IgD-negative memory B cell (primary cell): ENCODE data around the gene TMCC1. TPM values are rescaled to one million over a fixed set of nuclear protein-coding genes. Genes with fewer than 3 reads are reported as not detected.

Experiments used
- H3K27ac Mint-ChIP-seq, 3 donors: one replicate each; pipeline ENCODE4 v1.8.0; 2020 to 2022; ENCODE audit warnings: mild to moderate bottlenecking in 3 of 3, mixed read lengths in 3 of 3, moderate library complexity in 1 of 3
- H3K27me3 Mint-ChIP-seq: one replicate; pipeline ENCODE4 v1.8.0; 2021; ENCODE audit warnings: mixed read lengths
- H3K36me3 Mint-ChIP-seq: one replicate; pipeline ENCODE4 v1.8.0; 2020; ENCODE audit warnings: mild to moderate bottlenecking, mixed read lengths
- H3K4me1 Mint-ChIP-seq, 3 donors: one replicate each; pipeline ENCODE4 v1.8.0; 2020 to 2022; ENCODE audit warnings: mixed read lengths in 3 of 3, mild to moderate bottlenecking in 1 of 3
- H3K4me3 Mint-ChIP-seq, 4 donors: one replicate each; pipeline ENCODE4 v1.8.0; 2020 to 2022; ENCODE audit warnings: mild to moderate bottlenecking in 4 of 4, mixed read lengths in 4 of 4, moderate library complexity in 3 of 4
- H3K9me3 Mint-ChIP-seq, 3 donors: one replicate each; pipeline ENCODE4 v1.8.0; 2020 to 2021; ENCODE audit warnings: mixed read lengths in 3 of 3, mild to moderate bottlenecking in 1 of 3
- polyA plus RNA-seq: library from polyadenylated mRNA; unstranded; fragments of 300-500 nt; fragmentation: Illumina TruSeq; gene quantifications from one replicate; pipeline ENCODE4 v1.2.3, GENCODE V29; 2021

Gene TMCC1
- polyA plus RNA-seq, 1 donor from 2014 or later: 8.2 TPM

- H3K36me3 Mint-ChIP-seq: no peaks in the 10 kb centered on the region
- no peaks in the 10 kb centered on the region for H3K27me3 Mint-ChIP-seq
- H3K27ac Mint-ChIP-seq: peak overlapping the region; percentile 20 to 91 (median 62)
- no peaks in the 10 kb centered on the region for H3K9me3 Mint-ChIP-seq
- peaks cover 6 to 9% (median 6%) of the 10 kb centered on the region in 3 donors for H3K4me1 Mint-ChIP-seq
- peak overlapping the region; percentile 87 to 98 (median 94) for H3K4me3 Mint-ChIP-seq
Measured at GRCh38 chr3:129627350-129628168, 266.0 kb downstream of the TMCC1 start.

GRCh38 chr3:129626744-129627349 lies 266.7 kb downstream of the TMCC1 start:
- peak overlapping the region in 2 of 3 donors; percentile 62 to 91 for H3K27ac Mint-ChIP-seq
- peaks cover 6 to 9% (median 6%) of the 10 kb centered on the region in 3 donors for H3K4me1 Mint-ChIP-seq
- H3K9me3 Mint-ChIP-seq: no peaks in the 10 kb centered on the region
- peak overlapping the region; percentile 87 to 98 (median 94) for H3K4me3 Mint-ChIP-seq
- H3K27me3 Mint-ChIP-seq: no peaks in the 10 kb centered on the region
- H3K36me3 Mint-ChIP-seq: no peaks in the 10 kb centered on the region

DNA sequence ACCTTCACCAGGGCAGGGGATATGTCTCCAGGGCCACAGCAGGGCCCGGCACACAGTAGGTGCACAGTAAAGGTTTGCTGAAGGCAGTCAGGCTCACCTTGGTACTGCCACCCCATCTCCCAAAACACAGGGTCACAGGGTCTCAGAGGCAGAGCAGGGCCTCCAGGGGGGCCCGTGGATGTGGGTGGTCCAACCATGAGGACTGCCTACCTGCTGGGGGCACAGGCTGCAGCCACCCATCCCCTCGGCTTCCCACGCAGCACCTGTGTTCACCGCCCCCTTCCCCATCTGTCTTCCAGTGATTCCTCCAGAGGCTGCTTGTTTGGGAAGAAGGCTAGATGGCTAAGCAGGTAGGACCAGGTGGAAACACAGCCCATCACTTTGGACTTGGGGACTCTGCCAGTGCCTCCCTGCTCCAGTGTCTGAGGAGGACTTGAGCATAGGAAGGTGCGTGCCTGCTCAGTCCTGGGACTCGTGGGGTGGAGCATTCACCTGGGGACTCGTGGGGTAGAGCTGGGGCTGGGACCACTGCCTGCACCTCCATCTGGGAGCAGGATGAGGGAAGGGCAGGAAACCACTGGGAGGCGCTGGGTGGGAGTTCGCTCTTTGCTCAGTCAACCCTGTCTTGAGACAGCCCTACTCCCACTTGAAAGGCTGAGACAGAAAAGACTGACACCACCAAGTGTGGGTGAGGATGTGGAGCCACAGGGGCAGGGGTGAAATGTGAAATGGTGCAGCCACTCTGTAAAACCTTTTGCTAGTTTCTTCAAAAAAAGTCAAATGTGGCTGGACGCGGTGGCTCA lies 268.2 kb downstream of the TMCC1 start:
- H3K27ac Mint-ChIP-seq: no peak overlapping the region
- no peaks in the 10 kb centered on the region for H3K27me3 Mint-ChIP-seq
- H3K36me3 Mint-ChIP-seq: no peaks in the 10 kb centered on the region
- no peaks in the 10 kb centered on the region for H3K9me3 Mint-ChIP-seq
- peaks cover 6 to 9% (median 6%) of the 10 kb centered on the region in 3 donors for H3K4me1 Mint-ChIP-seq
- peak overlapping the region in 3 of 4 donors; percentile 56 to 68 (median 64) for H3K4me3 Mint-ChIP-seq

GRCh38 chr3:129624347-129625071 lies 269.0 kb downstream of the TMCC1 start:
- Mint-ChIP-seq H3K27ac (no peak overlapping the region), H3K4me1 (peaks cover 6 to 9% (median 6%) of the 10 kb centered on the region in 3 donors), H3K4me3 (peak overlapping the region in 1 of 4 donors; percentile 58), H3K9me3 (no peaks in the 10 kb centered on the region), H3K36me3 (no peaks in the 10 kb centered on the region), H3K27me3 (no peaks in the 10 kb centered on the region)

GRCh38 chr3:129623447-129624118 lies 269.9 kb downstream of the TMCC1 start:
- Mint-ChIP-seq H3K4me1 (peaks cover 6 to 14% (median 8%) of the 10 kb centered on the region in 3 donors), H3K27me3 (peaks cover 3% of the 10 kb centered on the region)

GRCh38 chr3:129622933-129623332 lies 270.6 kb downstream of the TMCC1 start:
- Mint-ChIP-seq H3K4me1 (peaks cover 3 to 12% (median 9%) of the 10 kb centered on the region in 3 donors), H3K4me3 (no peak overlapping the region), H3K27ac (no peak overlapping the region), H3K9me3 (no peaks in the 10 kb centered on the region), H3K36me3 (no peaks in the 10 kb centered on the region), H3K27me3 (peaks cover 3% of the 10 kb centered on the region)

More at GRCh38 chr3:129623447-129624118, 269.9 kb downstream of the TMCC1 start:
- H3K4me3 Mint-ChIP-seq: peak overlapping the region in 1 of 4 donors; percentile 58
- no peak overlapping the region for H3K27ac Mint-ChIP-seq
- H3K9me3 Mint-ChIP-seq: no peaks in the 10 kb centered on the region
- H3K36me3 Mint-ChIP-seq: no peaks in the 10 kb centered on the region

GRCh38 chr3:129622226-129622874 lies 271.2 kb downstream of the TMCC1 start:
- H3K4me1 Mint-ChIP-seq: peaks cover 0 to 10% (median 8%) of the 10 kb centered on the region in 3 donors
- H3K36me3 Mint-ChIP-seq: no peaks in the 10 kb centered on the region
- H3K27me3 Mint-ChIP-seq: peaks cover 3% of the 10 kb centered on the region
- H3K9me3 Mint-ChIP-seq: no peaks in the 10 kb centered on the region
- H3K4me3 Mint-ChIP-seq: no peak overlapping the region
- H3K27ac Mint-ChIP-seq: no peak overlapping the region

DNA sequence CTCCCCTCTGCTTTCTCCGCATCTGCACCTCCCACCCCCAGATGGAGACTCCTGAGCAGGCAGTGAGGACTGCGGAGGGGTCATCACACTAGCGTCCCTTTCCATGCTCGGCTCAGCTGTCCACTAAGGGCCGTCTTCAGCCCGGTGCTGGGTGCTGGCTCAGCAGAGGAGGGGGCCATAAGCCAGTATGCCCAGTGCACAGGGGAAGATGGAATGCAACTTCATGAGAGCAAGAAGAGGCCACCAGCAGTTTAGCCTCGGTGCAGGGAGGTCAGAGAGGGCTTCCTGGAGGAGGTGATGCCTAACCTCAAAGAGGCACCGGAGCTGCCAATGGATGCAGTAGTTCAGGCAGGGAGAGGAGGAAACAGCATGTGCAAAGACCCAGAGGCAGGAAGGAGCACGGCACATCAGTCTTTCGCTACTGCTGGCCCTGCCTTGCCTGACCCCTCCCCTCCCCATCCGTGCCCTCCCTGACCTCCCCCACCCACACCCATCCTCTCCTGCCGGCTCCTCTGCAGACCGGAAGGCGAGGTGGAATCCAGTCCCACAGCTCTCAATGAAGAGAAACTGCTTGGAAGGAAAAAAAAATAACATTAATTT lies 271.8 kb downstream of the TMCC1 start:
- Mint-ChIP-seq H3K36me3 (no peaks in the 10 kb centered on the region), H3K4me3 (peak overlapping the region in 1 of 4 donors; percentile 28), H3K27me3 (peaks cover 3% of the 10 kb centered on the region), H3K9me3 (no peaks in the 10 kb centered on the region), H3K27ac (no peak overlapping the region), H3K4me1 (peaks cover 0 to 10% (median 9%) of the 10 kb centered on the region in 3 donors)

DNA sequence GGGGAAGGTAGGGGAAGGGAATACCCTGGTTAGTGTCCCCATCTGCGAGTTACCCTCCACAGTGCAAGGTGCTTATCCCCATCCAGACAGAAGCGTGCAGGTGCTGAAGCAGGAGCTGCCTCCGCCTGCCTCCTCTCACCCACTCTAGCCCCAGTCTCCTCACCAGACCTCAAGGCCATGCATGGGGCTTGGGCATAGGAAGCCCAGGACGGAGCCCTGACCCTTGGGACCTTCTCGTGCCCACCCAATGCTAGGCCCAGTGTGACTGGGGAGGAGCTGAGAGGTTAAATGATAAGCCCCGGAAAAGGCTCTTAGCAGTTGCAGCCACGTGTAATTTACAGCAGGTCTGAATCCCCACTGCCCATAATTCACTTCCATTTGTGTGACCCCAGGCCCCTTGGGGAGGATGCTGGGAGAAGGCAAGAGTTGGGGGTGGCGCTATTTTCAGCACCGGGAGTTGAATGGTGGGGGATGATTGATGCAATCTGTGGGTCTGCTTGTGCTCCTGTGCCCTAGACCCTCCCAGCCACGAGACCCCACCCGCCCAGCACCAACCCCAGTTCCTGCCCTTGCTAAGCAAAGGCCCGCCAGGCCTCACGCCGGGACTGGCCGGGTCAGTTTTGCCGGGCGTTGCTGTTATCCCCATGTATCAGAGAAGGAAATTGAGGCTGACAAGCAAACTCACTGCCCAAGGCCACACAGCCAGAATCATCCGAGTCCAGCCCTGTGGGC lies 272.5 kb downstream of the TMCC1 start:
- H3K4me3 Mint-ChIP-seq: no peak overlapping the region
- no peaks in the 10 kb centered on the region for H3K36me3 Mint-ChIP-seq
- H3K27me3 Mint-ChIP-seq: peaks cover 3% of the 10 kb centered on the region
- peaks cover 0 to 9% (median 8%) of the 10 kb centered on the region in 3 donors for H3K4me1 Mint-ChIP-seq
- H3K9me3 Mint-ChIP-seq: no peaks in the 10 kb centered on the region
- H3K27ac Mint-ChIP-seq: peak overlapping the region in 1 of 3 donors; percentile 57

DNA sequence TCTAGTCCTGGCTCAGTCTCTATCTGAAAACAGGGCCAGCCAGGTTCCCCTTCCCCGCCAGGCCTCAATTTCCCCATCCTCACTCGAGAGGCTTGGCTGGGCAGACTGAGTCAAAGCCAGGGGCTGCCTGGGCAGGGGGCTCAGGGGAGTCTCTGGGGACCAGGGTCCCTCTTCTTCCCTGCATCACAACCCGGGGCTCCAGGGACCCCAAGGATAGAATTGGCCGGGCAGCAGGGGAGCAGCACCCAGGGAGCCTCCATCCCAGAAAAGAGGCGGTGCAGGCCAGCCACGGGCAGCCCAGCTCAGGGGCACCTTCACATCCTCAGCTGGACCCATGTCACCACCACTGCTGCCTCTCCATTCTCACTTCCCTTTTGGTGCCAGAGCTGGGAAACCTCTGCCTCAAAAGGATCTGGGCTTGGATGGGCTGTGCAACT lies 273.8 kb downstream of the TMCC1 start:
- Mint-ChIP-seq H3K27ac (no peak overlapping the region), H3K27me3 (peaks cover 3% of the 10 kb centered on the region), H3K9me3 (no peaks in the 10 kb centered on the region), H3K4me1 (peaks cover 0 to 7% (median 7%) of the 10 kb centered on the region in 3 donors), H3K36me3 (no peaks in the 10 kb centered on the region), H3K4me3 (peak overlapping the region in 1 of 4 donors; percentile 35)

DNA sequence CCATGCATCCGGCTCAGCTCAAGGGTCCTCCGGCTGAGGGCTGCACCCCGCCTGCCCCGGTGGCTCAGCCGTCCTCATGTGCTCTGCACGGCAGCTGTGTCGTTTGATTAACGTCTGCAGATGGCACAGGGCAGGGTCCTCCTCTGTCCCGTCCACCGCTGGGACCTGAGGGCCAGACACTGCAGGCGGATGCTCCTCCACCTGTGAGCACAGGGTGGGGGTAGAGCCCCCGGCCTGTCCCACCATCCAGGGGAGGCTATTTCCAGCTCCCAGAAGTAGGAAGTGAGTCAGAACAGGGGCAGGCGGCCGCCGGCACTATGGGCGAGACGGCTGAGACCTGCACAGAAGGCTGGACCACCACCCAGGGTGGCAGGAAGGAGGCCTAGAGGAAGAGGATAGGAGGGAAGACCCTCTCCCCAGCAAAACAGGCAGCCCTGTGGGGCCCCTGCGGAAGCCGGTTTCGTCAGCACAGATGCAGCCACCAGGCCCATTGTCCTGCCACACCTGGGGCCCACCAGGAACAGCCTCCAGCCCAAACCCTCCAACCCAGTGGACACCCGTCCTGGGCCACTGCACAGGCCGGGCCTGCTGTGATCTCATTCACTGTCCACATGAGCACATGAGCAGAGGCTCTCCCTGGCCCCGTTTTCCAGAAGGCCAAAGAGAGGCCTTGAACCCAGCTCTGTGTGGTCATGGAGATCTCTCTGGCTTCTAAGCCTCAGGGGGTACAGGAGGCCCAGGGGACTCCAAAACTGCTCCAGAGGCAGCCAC lies 274.4 kb downstream of the TMCC1 start:
- Mint-ChIP-seq H3K27me3 (peaks cover 3% of the 10 kb centered on the region), H3K4me3 (peak overlapping the region in 3 of 4 donors; percentile 12 to 87 (median 77)), H3K4me1 (peaks cover 0 to 7% (median 7%) of the 10 kb centered on the region in 3 donors), H3K27ac (peak overlapping the region in 1 of 3 donors; percentile 72), H3K9me3 (no peaks in the 10 kb centered on the region), H3K36me3 (no peaks in the 10 kb centered on the region)
